HepG2 (cell line): ENCODE measurements around the gene TNFRSF25. TPM values are rescaled to one million over a fixed set of nuclear protein-coding genes. Genes with fewer than 3 reads are reported as not detected.

ENCODE experiments used
- CREB1 ChIP-seq, 2 experiments: fragments of 450-650 bp in 1 of 2; IDR thresholded peaks; 2 replicates each; pipeline ENCODE4 v1.6.1; 2016 to 2017; ENCODE audit warnings: control low read depth in 1 of 2, mild to moderate bottlenecking in 1 of 2, missing compliant biosample characterization in 1 of 2, missing genetic modification characterization in 1 of 2
- FOXA3 ChIP-seq: IDR thresholded peaks from 2 replicates; pipeline ENCODE4 v1.6.1; 2016; ENCODE audit warnings: missing genetic modification reagents, missing compliant biosample characterization
- KDM4B ChIP-seq: sonication (generic); formaldehyde crosslinking; IDR thresholded peaks from 2 replicates; pipeline ENCODE4 v1.4.0; 2020; ENCODE audit warnings: missing genetic modification reagents
- LCORL ChIP-seq, 2 experiments: fragments of 450-650 bp in 1 of 2; sonication (generic) in 1 of 2; formaldehyde crosslinking in 1 of 2; IDR thresholded peaks; 2 replicates each; pipeline versions ENCODE4 v1.5.0 to v1.6.1; 2017 to 2020; ENCODE audit warnings: antibody characterized with exemption in 1 of 2, missing genetic modification reagents in 1 of 2
- NFKBIZ ChIP-seq: IDR thresholded peaks from 2 replicates; pipeline ENCODE4 v1.6.1; 2018; ENCODE audit warnings: missing genetic modification reagents, missing compliant biosample characterization
- PCBP1 ChIP-seq: fragments of 200-400 bp; formaldehyde crosslinking; IDR thresholded peaks from 2 replicates; pipeline ENCODE4 v1.6.1; 2017; ENCODE audit warnings: mild to moderate bottlenecking, low read depth, low read length, borderline replicate concordance
- SIN3B ChIP-seq: fragments of 150-350 bp; IDR thresholded peaks from 2 replicates; pipeline ENCODE4 v1.6.1; 2014; ENCODE audit warnings: low read length
- SYNCRIP ChIP-seq: fragments of 200-400 bp; formaldehyde crosslinking; IDR thresholded peaks from 2 replicates; pipeline ENCODE4 v1.6.1; 2018; ENCODE audit warnings: mild to moderate bottlenecking, low read depth, low read length; ENCODE audit not compliant: insufficient read depth
- ZNF431 ChIP-seq: sonication (generic); formaldehyde crosslinking; IDR thresholded peaks from 2 replicates; pipeline ENCODE4 v1.9.0; 2022; ENCODE audit warnings: missing genetic modification reagents, low read depth, mild to moderate bottlenecking, borderline replicate concordance
- ZNF468 ChIP-seq: sonication (generic); formaldehyde crosslinking; IDR thresholded peaks from 2 replicates; pipeline ENCODE4 v1.8.0; 2022; ENCODE audit warnings: mild to moderate bottlenecking, moderate library complexity, missing genetic modification reagents
- polyA plus RNA-seq, 8 experiments: library from polyadenylated mRNA; depleted of rRNA in 3 of 8; stranded (reverse) in 7 of 8; unstranded in 1 of 8; fragments of >200 nt; fragmentation: Illumina TruSeq in 4 of 8; extraction: Trizol in 4 of 8; gene quantifications; 2 replicates each; pipeline versions ENCODE4 v1.2.1 to v1.2.3, GENCODE V29; 2011 to 2016; ENCODE audit warnings: low read depth in 4 of 8, missing spikeins in 1 of 8, mixed read lengths in 1 of 8; ENCODE audit not compliant: insufficient read depth in 1 of 8
- total RNA-seq, 5 experiments: library from RNA; depleted of rRNA; stranded (reverse); fragments of >200 nt; fragmentation: Illumina TruSeq; extraction: Trizol; gene quantifications; 2 replicates each; pipeline ENCODE4 v1.2.3, GENCODE V29; 2016; ENCODE audit warnings: low read depth in 1 of 5
- TF ChIP-seq, protein P1 (sequence below): sonication (generic); formaldehyde crosslinking; IDR thresholded peaks from 2 replicates; pipeline ENCODE4 v1.9.0; 2022; ENCODE audit warnings: low read depth, missing genetic modification reagents
- TF ChIP-seq, protein P2 (sequence below): sonication (generic); formaldehyde crosslinking; IDR thresholded peaks from 2 replicates; pipeline ENCODE4 v1.5.0; 2020; ENCODE audit warnings: mild to moderate bottlenecking, missing genetic modification reagents
- TF ChIP-seq, protein P3 (sequence below): sonication (generic); formaldehyde crosslinking; IDR thresholded peaks from 2 replicates; pipeline ENCODE4 v1.4.0; 2020; ENCODE audit warnings: missing genetic modification reagents, borderline replicate concordance
- TF ChIP-seq, protein P4 (sequence below): sonication (generic); formaldehyde crosslinking; IDR thresholded peaks from 2 replicates; pipeline ENCODE4 v1.9.0; 2021; ENCODE audit warnings: missing genetic modification reagents, borderline replicate concordance
- TF ChIP-seq, protein P5 (sequence below): sonication (generic); formaldehyde crosslinking; IDR thresholded peaks from 2 replicates; pipeline ENCODE4 v1.8.1; 2022; ENCODE audit warnings: low read depth, mild to moderate bottlenecking, missing genetic modification reagents

Gene TNFRSF25
- total and polyA plus RNA-seq, 2 of the 13 experiments (the other 11 are each of a cell fraction or from before 2014, with no cell fraction given): 1.4 to 1.5 TPM

DNA sequence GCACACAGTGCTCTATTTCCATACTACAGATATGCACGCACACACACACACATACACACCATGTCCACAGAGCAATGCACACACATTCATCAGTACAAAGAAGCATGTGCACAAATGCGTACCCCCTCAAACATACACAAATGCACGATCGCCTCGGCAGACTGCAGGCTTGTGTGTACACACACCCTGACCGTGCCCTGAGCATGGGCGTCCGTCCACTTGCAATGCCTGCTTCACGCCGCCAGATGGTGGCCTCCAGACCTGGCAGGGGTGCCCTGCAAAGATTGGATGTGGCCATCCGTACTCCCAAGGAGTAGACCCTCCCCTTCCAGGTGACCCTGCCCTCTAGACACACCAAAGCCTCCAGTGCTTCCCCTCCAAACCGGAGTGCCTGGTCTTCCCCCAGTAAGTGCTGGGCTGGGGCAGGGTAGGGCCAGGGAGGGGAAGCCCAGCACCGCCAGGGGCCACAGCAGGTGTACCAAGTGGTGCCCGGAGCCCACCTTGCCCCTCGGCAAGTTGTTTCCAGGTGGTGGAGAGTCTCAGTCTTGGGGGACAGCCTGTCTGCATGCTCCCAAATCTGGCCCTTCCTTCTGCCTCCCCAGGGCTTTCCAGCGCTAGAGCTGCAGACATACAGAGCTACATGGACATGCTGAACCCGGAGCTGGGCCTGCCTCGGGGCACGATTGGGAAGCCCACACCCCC is 20.8 kb downstream of the TNFRSF25 start (continued):
- TF ChIP-seq, protein P1, sequence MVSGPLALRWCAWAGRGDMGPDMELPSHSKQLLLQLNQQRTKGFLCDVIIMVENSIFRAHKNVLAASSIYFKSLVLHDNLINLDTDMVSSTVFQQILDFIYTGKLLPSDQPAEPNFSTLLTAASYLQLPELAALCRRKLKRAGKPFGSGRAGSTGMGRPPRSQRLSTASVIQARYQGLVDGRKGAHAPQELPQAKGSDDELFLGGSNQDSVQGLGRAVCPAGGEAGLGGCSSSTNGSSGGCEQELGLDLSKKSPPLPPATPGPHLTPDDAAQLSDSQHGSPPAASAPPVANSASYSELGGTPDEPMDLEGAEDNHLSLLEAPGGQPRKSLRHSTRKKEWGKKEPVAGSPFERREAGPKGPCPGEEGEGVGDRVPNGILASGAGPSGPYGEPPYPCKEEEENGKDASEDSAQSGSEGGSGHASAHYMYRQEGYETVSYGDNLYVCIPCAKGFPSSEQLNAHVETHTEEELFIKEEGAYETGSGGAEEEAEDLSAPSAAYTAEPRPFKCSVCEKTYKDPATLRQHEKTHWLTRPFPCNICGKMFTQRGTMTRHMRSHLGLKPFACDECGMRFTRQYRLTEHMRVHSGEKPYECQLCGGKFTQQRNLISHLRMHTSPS (CRISPR knock-in tag): peak; percentile 87; the same call in 1 of the 2 replicates
- TF ChIP-seq, protein P2, sequence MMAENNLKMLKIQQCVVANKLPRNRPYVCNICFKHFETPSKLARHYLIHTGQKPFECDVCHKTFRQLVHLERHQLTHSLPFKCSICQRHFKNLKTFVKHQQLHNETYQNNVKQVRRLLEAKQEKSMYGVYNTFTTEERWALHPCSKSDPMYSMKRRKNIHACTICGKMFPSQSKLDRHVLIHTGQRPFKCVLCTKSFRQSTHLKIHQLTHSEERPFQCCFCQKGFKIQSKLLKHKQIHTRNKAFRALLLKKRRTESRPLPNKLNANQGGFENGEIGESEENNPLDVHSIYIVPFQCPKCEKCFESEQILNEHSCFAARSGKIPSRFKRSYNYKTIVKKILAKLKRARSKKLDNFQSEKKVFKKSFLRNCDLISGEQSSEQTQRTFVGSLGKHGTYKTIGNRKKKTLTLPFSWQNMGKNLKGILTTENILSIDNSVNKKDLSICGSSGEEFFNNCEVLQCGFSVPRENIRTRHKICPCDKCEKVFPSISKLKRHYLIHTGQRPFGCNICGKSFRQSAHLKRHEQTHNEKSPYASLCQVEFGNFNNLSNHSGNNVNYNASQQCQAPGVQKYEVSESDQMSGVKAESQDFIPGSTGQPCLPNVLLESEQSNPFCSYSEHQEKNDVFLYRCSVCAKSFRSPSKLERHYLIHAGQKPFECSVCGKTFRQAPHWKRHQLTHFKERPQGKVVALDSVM (CRISPR knock-in tag): no peak
- no peak for TF ChIP-seq SIN3B
- TF ChIP-seq, protein P3, sequence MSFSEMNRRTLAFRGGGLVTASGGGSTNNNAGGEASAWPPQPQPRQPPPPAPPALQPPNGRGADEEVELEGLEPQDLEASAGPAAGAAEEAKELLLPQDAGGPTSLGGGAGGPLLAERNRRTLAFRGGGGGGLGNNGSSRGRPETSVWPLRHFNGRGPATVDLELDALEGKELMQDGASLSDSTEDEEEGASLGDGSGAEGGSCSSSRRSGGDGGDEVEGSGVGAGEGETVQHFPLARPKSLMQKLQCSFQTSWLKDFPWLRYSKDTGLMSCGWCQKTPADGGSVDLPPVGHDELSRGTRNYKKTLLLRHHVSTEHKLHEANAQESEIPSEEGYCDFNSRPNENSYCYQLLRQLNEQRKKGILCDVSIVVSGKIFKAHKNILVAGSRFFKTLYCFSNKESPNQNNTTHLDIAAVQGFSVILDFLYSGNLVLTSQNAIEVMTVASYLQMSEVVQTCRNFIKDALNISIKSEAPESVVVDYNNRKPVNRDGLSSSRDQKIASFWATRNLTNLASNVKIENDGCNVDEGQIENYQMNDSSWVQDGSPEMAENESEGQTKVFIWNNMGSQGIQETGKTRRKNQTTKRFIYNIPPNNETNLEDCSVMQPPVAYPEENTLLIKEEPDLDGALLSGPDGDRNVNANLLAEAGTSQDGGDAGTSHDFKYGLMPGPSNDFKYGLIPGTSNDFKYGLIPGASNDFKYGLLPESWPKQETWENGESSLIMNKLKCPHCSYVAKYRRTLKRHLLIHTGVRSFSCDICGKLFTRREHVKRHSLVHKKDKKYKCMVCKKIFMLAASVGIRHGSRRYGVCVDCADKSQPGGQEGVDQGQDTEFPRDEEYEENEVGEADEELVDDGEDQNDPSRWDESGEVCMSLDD (CRISPR knock-in tag): no peak
- peak; percentile 70 for TF ChIP-seq FOXA3 (CRISPR knock-in tag)
- TF ChIP-seq, protein P4, sequence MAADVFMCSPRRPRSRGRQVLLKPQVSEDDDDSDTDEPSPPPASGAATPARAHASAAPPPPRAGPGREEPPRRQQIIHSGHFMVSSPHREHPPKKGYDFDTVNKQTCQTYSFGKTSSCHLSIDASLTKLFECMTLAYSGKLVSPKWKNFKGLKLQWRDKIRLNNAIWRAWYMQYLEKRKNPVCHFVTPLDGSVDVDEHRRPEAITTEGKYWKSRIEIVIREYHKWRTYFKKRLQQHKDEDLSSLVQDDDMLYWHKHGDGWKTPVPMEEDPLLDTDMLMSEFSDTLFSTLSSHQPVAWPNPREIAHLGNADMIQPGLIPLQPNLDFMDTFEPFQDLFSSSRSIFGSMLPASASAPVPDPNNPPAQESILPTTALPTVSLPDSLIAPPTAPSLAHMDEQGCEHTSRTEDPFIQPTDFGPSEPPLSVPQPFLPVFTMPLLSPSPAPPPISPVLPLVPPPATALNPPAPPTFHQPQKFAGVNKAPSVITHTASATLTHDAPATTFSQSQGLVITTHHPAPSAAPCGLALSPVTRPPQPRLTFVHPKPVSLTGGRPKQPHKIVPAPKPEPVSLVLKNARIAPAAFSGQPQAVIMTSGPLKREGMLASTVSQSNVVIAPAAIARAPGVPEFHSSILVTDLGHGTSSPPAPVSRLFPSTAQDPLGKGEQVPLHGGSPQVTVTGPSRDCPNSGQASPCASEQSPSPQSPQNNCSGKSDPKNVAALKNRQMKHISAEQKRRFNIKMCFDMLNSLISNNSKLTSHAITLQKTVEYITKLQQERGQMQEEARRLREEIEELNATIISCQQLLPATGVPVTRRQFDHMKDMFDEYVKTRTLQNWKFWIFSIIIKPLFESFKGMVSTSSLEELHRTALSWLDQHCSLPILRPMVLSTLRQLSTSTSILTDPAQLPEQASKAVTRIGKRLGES (CRISPR knock-in tag): no peak
- TF ChIP-seq ZNF431: no peak
- no peak for TF ChIP-seq ZNF468 (CRISPR knock-in tag)
- no peak for TF ChIP-seq CREB1 (IDR thresholded peaks at IDR 0.05)
- no peak for TF ChIP-seq CREB1 (CRISPR knock-in tag; IDR thresholded peaks at IDR 0.05)
- no peak for TF ChIP-seq KDM4B (CRISPR knock-in tag)
- no peak for TF ChIP-seq SYNCRIP
- TF ChIP-seq PCBP1: 0 out of 2 replicates have a peak, but pooled peaks have one; percentile 80
- TF ChIP-seq NFKBIZ (CRISPR knock-in tag): no peak
- no peak for TF ChIP-seq LCORL (IDR thresholded peaks at IDR 0.05)
- TF ChIP-seq LCORL (CRISPR knock-in tag; IDR thresholded peaks at IDR 0.05): 0 out of 2 replicates have a peak, but pooled peaks have one; percentile 22
- TF ChIP-seq, protein P5, sequence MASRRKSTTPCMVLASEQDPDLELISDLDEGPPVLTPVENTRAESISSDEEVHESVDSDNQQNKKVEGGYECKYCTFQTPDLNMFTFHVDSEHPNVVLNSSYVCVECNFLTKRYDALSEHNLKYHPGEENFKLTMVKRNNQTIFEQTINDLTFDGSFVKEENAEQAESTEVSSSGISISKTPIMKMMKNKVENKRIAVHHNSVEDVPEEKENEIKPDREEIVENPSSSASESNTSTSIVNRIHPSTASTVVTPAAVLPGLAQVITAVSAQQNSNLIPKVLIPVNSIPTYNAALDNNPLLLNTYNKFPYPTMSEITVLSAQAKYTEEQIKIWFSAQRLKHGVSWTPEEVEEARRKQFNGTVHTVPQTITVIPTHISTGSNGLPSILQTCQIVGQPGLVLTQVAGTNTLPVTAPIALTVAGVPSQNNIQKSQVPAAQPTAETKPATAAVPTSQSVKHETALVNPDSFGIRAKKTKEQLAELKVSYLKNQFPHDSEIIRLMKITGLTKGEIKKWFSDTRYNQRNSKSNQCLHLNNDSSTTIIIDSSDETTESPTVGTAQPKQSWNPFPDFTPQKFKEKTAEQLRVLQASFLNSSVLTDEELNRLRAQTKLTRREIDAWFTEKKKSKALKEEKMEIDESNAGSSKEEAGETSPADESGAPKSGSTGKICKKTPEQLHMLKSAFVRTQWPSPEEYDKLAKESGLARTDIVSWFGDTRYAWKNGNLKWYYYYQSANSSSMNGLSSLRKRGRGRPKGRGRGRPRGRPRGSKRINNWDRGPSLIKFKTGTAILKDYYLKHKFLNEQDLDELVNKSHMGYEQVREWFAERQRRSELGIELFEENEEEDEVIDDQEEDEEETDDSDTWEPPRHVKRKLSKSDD: no peak
